HepG2 (cell line): ENCODE data around the gene EFEMP2. TPM values are rescaled to one million over a fixed set of nuclear protein-coding genes. Genes with fewer than 3 reads are reported as not detected.
A peak's percentile ranks its signal among the peaks of the same experiment; 100 is the strongest.

ENCODE experiments used
- CCAR2 ChIP-seq: fragments of 200-400 bp; formaldehyde crosslinking; optimal IDR thresholded peaks from 2 replicates; pipeline ENCODE3; 2018; ENCODE audit warnings: low read depth, mild to moderate bottlenecking, low read length, moderate library complexity
- CCDC6 ChIP-seq: sonication (generic); formaldehyde crosslinking; IDR thresholded peaks from 2 replicates; pipeline ENCODE4 v1.8.1; 2022; ENCODE audit warnings: mild to moderate bottlenecking, missing genetic modification reagents, moderate library complexity
- FOXJ3 ChIP-seq: sonication (generic); formaldehyde crosslinking; IDR thresholded peaks from 2 replicates; pipeline ENCODE4 v1.4.0; 2020; ENCODE audit warnings: missing genetic modification reagents, mild to moderate bottlenecking, borderline replicate concordance
- HCFC1 ChIP-seq: fragments of 150-350 bp; IDR thresholded peaks from 2 replicates; pipeline ENCODE4 v1.6.1; 2014; ENCODE audit warnings: low read depth, low read length
- HNF4A ChIP-seq: sonication (generic); formaldehyde crosslinking; IDR thresholded peaks from 2 replicates; pipeline ENCODE4 v1.4.0; 2020; ENCODE audit warnings: missing genetic modification reagents
- KDM1A ChIP-seq: IDR thresholded peaks from 2 replicates; pipeline ENCODE4 v1.6.1; 2016; ENCODE audit warnings: missing compliant biosample characterization
- MAFF ChIP-seq: IDR thresholded peaks from 2 replicates; pipeline ENCODE4 v1.6.1; 2011; ENCODE audit warnings: low read depth, low read length, improper control_type of control experiment
- MAFK ChIP-seq, 2 experiments: IDR thresholded peaks in 1 of 2; conservative IDR thresholded peaks in 1 of 2; 2 replicates each; pipeline ENCODE4 v1.6.1; 2011; ENCODE audit warnings: improper control_type of control experiment in 2 of 2, low read length in 2 of 2
- MLLT10 ChIP-seq: sonication (generic); formaldehyde crosslinking; IDR thresholded peaks from 2 replicates; pipeline ENCODE4 v1.4.0; 2020; ENCODE audit warnings: missing genetic modification reagents
- RBM22 ChIP-seq: fragments of 200-400 bp; formaldehyde crosslinking; optimal IDR thresholded peaks from 2 replicates; pipeline ENCODE3; 2017; ENCODE audit warnings: mild to moderate bottlenecking, low read length, moderate library complexity
- SIN3A ChIP-seq: IDR thresholded peaks from 2 replicates; pipeline ENCODE4 v1.6.1; 2011; ENCODE audit warnings: low read depth, mild to moderate bottlenecking, control low read depth, low read length, borderline replicate concordance
- SMARCE1 ChIP-seq: fragments of 450-650 bp; IDR thresholded peaks from 2 replicates; pipeline ENCODE4 v1.6.1; 2017; ENCODE audit warnings: borderline replicate concordance
- ZNF18 ChIP-seq: sonication (generic); formaldehyde crosslinking; IDR thresholded peaks from 2 replicates; pipeline ENCODE4 v1.8.0; 2022; ENCODE audit warnings: mild to moderate bottlenecking, missing genetic modification reagents; ENCODE audit not compliant: insufficient replicate concordance
- ZNF337 ChIP-seq: sonication (generic); formaldehyde crosslinking; IDR thresholded peaks from 2 replicates; pipeline ENCODE4 v1.5.1; 2020; ENCODE audit warnings: missing genetic modification reagents, low read depth, mild to moderate bottlenecking, borderline replicate concordance
- ZNF607 ChIP-seq: sonication (generic); formaldehyde crosslinking; IDR thresholded peaks from 2 replicates; pipeline ENCODE4 v1.5.1; 2020; ENCODE audit warnings: missing genetic modification reagents, mild to moderate bottlenecking, borderline replicate concordance
- ZNF652 ChIP-seq: IDR thresholded peaks from 2 replicates; pipeline ENCODE4 v1.6.1; 2016; ENCODE audit warnings: low read depth, borderline replicate concordance
- ZNF670 ChIP-seq: sonication (generic); formaldehyde crosslinking; IDR thresholded peaks from 2 replicates; pipeline ENCODE4 v1.8.0; 2022; ENCODE audit warnings: mild to moderate bottlenecking, missing genetic modification reagents, borderline replicate concordance
- ZNF772 ChIP-seq: sonication (generic); formaldehyde crosslinking; IDR thresholded peaks from 2 replicates; pipeline ENCODE4 v1.5.0; 2020; ENCODE audit warnings: mild to moderate bottlenecking, missing genetic modification reagents
- ZNF839 ChIP-seq: sonication (generic); formaldehyde crosslinking; IDR thresholded peaks from 2 replicates; pipeline ENCODE4 v1.4.0; 2020; ENCODE audit warnings: missing genetic modification reagents, mild to moderate bottlenecking, borderline replicate concordance
- ZSCAN9 ChIP-seq: IDR thresholded peaks from 2 replicates; pipeline ENCODE4 v1.6.1; 2016; ENCODE audit warnings: borderline replicate concordance
- polyA plus RNA-seq, 8 experiments: library from polyadenylated mRNA; depleted of rRNA in 3 of 8; stranded (reverse) in 7 of 8; unstranded in 1 of 8; fragments of >200 nt; fragmentation: Illumina TruSeq in 4 of 8; extraction: Trizol in 4 of 8; gene quantifications; 2 replicates each; pipeline versions ENCODE4 v1.2.1 to v1.2.3, GENCODE V29; 2011 to 2016; ENCODE audit warnings: low read depth in 4 of 8, missing spikeins in 1 of 8, mixed read lengths in 1 of 8; ENCODE audit not compliant: insufficient read depth in 1 of 8
- total RNA-seq, 5 experiments: library from RNA; depleted of rRNA; stranded (reverse); fragments of >200 nt; fragmentation: Illumina TruSeq; extraction: Trizol; gene quantifications; 2 replicates each; pipeline ENCODE4 v1.2.3, GENCODE V29; 2016; ENCODE audit warnings: low read depth in 1 of 5
- TF ChIP-seq, protein P1 (sequence below): sonication (generic); formaldehyde crosslinking; IDR thresholded peaks from 2 replicates; pipeline ENCODE4 v1.8.1; 2023; ENCODE audit warnings: mild to moderate bottlenecking, missing genetic modification reagents, borderline replicate concordance
- TF ChIP-seq, protein P2 (sequence below): sonication (generic); formaldehyde crosslinking; IDR thresholded peaks from 2 replicates; pipeline ENCODE4 v1.5.1; 2020; ENCODE audit warnings: missing genetic modification reagents, mild to moderate bottlenecking, borderline replicate concordance
- TF ChIP-seq, protein P3 (sequence below): sonication (generic); formaldehyde crosslinking; IDR thresholded peaks from 2 replicates; pipeline ENCODE4 v1.8.0; 2022; ENCODE audit warnings: mild to moderate bottlenecking, missing genetic modification reagents

Gene EFEMP2
- total and polyA plus RNA-seq, 2 of the 13 experiments (the other 11 are each of a cell fraction or from before 2014, with no cell fraction given): 7.4 to 29.7 TPM

DNA sequence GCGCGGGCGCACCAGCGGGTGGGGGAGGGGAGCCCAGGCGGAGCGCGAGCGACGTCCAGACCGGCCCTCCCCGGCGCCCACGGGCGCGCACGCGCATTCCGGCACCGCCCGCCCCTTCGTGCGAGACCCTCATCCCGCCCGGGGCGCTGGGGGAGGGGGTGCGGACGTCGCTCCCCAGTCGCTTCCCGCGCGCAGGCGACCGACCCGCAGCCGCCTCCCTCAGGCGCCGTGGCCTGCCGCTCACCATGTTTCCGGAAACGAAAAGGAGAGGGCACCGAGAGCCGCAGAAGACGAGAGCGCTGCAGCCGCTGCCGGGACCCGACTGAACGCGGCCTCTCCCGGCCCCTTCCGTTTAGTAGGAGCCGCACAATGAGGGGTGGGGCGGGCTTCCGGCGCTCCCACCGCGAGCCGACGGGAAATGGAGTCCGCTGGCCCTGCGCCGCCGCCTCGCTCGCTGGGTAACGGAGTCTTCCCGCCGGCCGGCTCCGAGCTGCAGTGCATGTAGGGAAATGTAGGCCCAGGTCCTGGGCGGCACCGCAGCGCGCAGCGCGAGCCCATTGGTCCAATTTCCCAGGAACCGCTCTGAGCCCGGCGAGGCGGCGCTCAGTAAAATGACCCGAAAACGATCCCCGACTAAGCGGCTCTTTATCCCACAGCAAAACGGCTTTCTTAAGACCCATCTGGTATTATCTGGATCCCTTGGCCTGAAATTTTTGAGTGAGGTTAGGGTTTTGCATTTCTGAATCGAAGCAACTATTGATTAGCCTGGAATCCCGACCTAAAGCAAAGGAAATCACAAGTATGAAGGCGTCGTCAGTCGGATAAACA, 14.5 kb downstream of the EFEMP2 start, which contains the start of gene CFL1 (continued):
- peak; percentile 21 for TF ChIP-seq ZNF18 (CRISPR knock-in tag)
- peak; percentile 83 for TF ChIP-seq ZNF772 (CRISPR knock-in tag)
- no peak for TF ChIP-seq FOXJ3 (CRISPR knock-in tag)
- 0 out of 2 replicates have a peak, but pooled peaks have one; percentile 64 for TF ChIP-seq ZSCAN9 (CRISPR knock-in tag)
- TF ChIP-seq HNF4A (CRISPR knock-in tag): no peak
- 0 out of 2 replicates have a peak, but pooled peaks have one; percentile 50 for TF ChIP-seq ZNF839 (CRISPR knock-in tag)
- TF ChIP-seq MLLT10: no peak
- TF ChIP-seq, protein P1, sequence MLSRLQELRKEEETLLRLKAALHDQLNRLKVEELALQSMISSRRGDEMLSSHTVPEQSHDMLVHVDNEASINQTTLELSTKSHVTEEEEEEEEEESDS (CRISPR knock-in tag): 0 out of 2 replicates have a peak, but pooled peaks have one; percentile 48
- TF ChIP-seq ZNF652 (CRISPR knock-in tag): no peak
- no peak for TF ChIP-seq MAFK (conservative IDR thresholded peaks at IDR 0.05 in 1 of 2, IDR thresholded peaks at IDR 0.05 in 1 of 2; ENCODE audit: low read length in 2 of 2)
- TF ChIP-seq SIN3A: peak; percentile 85; the same call in 1 of the 2 replicates
- TF ChIP-seq ZNF670 (CRISPR knock-in tag): 0 out of 2 replicates have a peak, but pooled peaks have one; percentile 62
- TF ChIP-seq, protein P2, sequence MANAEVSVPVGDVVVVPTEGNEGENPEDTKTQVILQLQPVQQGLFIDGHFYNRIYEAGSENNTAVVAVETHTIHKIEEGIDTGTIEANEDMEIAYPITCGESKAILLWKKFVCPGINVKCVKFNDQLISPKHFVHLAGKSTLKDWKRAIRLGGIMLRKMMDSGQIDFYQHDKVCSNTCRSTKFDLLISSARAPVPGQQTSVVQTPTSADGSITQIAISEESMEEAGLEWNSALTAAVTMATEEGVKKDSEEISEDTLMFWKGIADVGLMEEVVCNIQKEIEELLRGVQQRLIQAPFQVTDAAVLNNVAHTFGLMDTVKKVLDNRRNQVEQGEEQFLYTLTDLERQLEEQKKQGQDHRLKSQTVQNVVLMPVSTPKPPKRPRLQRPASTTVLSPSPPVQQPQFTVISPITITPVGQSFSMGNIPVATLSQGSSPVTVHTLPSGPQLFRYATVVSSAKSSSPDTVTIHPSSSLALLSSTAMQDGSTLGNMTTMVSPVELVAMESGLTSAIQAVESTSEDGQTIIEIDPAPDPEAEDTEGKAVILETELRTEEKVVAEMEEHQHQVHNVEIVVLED (CRISPR knock-in tag): peak; percentile 91
- TF ChIP-seq SMARCE1: no peak
- TF ChIP-seq RBM22: no peak
- TF ChIP-seq ZNF607 (CRISPR knock-in tag): peak; percentile 81; the same call in 1 of the 2 replicates
- TF ChIP-seq, protein P3, sequence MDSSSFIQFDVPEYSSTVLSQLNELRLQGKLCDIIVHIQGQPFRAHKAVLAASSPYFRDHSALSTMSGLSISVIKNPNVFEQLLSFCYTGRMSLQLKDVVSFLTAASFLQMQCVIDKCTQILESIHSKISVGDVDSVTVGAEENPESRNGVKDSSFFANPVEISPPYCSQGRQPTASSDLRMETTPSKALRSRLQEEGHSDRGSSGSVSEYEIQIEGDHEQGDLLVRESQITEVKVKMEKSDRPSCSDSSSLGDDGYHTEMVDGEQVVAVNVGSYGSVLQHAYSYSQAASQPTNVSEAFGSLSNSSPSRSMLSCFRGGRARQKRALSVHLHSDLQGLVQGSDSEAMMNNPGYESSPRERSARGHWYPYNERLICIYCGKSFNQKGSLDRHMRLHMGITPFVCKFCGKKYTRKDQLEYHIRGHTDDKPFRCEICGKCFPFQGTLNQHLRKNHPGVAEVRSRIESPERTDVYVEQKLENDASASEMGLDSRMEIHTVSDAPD (CRISPR knock-in tag): no peak
- no peak for TF ChIP-seq MAFF
- TF ChIP-seq CCDC6 (CRISPR knock-in tag): peak; percentile 94
- peak; percentile 92 for TF ChIP-seq HCFC1
- no peak for TF ChIP-seq KDM1A (CRISPR knock-in tag)
- no peak for TF ChIP-seq CCAR2
- no peak for TF ChIP-seq ZNF337 (CRISPR knock-in tag)
